ENCODE results near the gene NFATC4.

DNA sequence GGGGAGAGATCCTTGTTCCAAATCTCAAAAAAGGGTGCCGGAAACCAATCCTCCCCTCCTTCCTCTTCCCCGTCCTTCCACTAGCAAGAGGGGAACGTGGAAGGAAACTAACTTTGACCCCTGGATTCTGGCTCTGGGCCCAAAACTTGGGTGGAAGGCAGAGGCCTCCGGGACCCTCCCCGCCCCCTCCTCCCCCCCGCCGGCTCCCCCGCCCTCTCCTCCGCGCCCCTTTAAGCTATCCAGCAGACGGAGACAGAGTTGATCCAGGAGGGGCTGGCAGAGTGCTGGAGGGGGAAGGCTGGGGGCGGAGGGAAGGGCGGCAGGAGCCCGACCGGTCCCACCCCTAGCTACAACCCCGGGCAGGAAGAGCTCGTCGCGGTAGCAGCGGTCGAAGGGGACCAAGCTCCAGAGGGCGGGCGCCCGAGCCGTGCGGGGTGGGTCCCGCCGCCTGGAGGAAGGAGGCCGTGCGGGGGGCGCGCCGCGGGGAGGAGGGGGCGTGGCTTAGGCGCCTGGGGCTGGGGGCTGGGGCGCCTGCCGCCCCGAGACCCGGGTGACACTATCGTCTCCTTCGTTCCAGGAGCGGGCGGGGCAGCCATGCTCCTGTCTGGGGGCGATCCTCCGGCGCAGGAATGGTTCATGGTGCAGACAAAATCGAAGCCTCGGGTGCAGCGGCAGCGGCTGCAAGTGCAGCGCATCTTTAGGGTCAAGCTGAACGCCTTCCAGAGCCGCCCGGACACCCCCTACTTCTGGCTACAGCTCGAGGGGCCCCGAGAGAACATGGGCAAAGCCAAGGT lies 30.9 kb downstream of the NFATC4 start, which contains the start of gene NYNRIN:
- TF ChIP-seq POLR2A (IDR thresholded peaks at IDR 0.05; ENCODE audit: low read length) (no peak), GATA1 (IDR thresholded peaks at IDR 0.05; ENCODE audit: low read depth, low read length) (no peak)

Measured in erythroblast (primary cell).